HG03196 (cell line): ENCODE results near the gene APPL2.
"Not testable (repeated sequence)": the region's sequence is repeated elsewhere in the genome, so short reads cannot be mapped to it uniquely, and the experiment has no call there.

Experiments
- ATAC-seq: cut with Tn5 transposase; IDR thresholded peaks from one replicate; pipeline ENCODE4 v1.9.1; 2021; ENCODE audit not compliant: unreplicated experiment

APPL2 gene

GRCh38 chr12:105198961-105199360 is 37.0 kb downstream of the APPL2 start:
- no peak for ATAC-seq

- ATAC-seq, result no peak
Measured at GRCh38 chr12:105196090-105196489, 39.9 kb downstream of the APPL2 start.

- ATAC-seq, result no peak
Measured at GRCh38 chr12:105194947-105195346, 41.0 kb downstream of the APPL2 start.

GRCh38 chr12:105192624-105193225 is 43.2 kb downstream of the APPL2 start:
- no peak for ATAC-seq

- no peak for ATAC-seq
Measured at GRCh38 chr12:105190530-105190929, 45.4 kb downstream of the APPL2 start.

GRCh38 chr12:105189293-105189692 is 46.7 kb downstream of the APPL2 start:
- no peak for ATAC-seq

GRCh38 chr12:105183976-105184375 is 52.0 kb downstream of the APPL2 start:
- ATAC-seq, result not testable (repeated sequence)

- ATAC-seq, result not testable (repeated sequence)
Measured at GRCh38 chr12:105183406-105183805, 52.6 kb downstream of the APPL2 start.

- ATAC-seq, result not testable (repeated sequence)
Measured at GRCh38 chr12:105179114-105179513, 56.9 kb downstream of the APPL2 start.

GRCh38 chr12:105177208-105177607 is 58.8 kb downstream of the APPL2 start:
- no peak for ATAC-seq

GRCh38 chr12:105175397-105175990 is 60.5 kb downstream of the APPL2 start:
- no peak for ATAC-seq

- no peak for ATAC-seq
Measured at GRCh38 chr12:105171691-105172436, 64.1 kb downstream of the APPL2 start.

- no peak for ATAC-seq
Measured at GRCh38 chr12:105170139-105170538, 65.8 kb downstream of the APPL2 start.

- ATAC-seq, result no peak
Measured at GRCh38 chr12:105168006-105168405, 68.0 kb downstream of the APPL2 start.

- ATAC-seq, result no peak
Measured at GRCh38 chr12:105167346-105167745, 68.6 kb downstream of the APPL2 start.

GRCh38 chr12:105166736-105167135 is 69.2 kb downstream of the APPL2 start:
- no peak for ATAC-seq

GRCh38 chr12:105164068-105164467 is 71.9 kb downstream of the APPL2 start:
- no peak for ATAC-seq

GRCh38 chr12:105162174-105162573 is 73.8 kb downstream of the APPL2 start:
- ATAC-seq, result no peak

- no peak for ATAC-seq
Measured at GRCh38 chr12:105158876-105159275, 77.1 kb downstream of the APPL2 start.

GRCh38 chr12:105157606-105158005 is 78.4 kb downstream of the APPL2 start:
- no peak for ATAC-seq

- ATAC-seq, result no peak
Measured at GRCh38 chr12:105156260-105156659, 79.7 kb downstream of the APPL2 start.

- ATAC-seq, result no peak
Measured at GRCh38 chr12:105142259-105142658, 93.7 kb downstream of the APPL2 start.
